Endothelial cell of umbilical vein (primary cell): ENCODE data around the gene OSBP2. TPM values are rescaled to one million over a fixed set of nuclear protein-coding genes. Genes with fewer than 3 reads are reported as not detected.
A peak's percentile ranks its signal among the peaks of the same experiment; 100 is the strongest.

Experiments used
- BruUV-seq: library from RNA; stranded (reverse); fragments of 400-500 nt; replicated peaks from 2 replicates; lab custom pipeline; 2021; lab: Mats Ljungman, UMichigan
- CTCF ChIA-PET: fragments of 300-600, 350-600 bp; sonication (Branson Sonifier 250); formaldehyde crosslinking; loops from one replicate; lab custom pipeline; 2021; ENCODE audit warnings: antibody characterized with exemption, inconsistent platforms; lab: Charles Lee
- POLR2A ChIA-PET: fragments of 300-600, 350-600 bp; sonication (Branson Sonifier 250); formaldehyde crosslinking; loops from one replicate; lab custom pipeline; 2021; ENCODE audit warnings: antibody characterized with exemption, inconsistent platforms; lab: Charles Lee
- DNase-seq: peaks from one replicate; pipeline ENCODE4 v3.0.0-alpha.2; 2011; ENCODE audit warnings: low read depth, low spot score
- FAIRE-seq: peaks from 2 replicates; lab custom pipeline; 2011; peaks lifted over from hg19 to GRCh38; lab: Jason Lieb, UNC
- H2AFZ ChIP-seq: 2 replicates; pipeline ENCODE4 v1.6.0; 2012; ENCODE audit warnings: low read depth, low read length, control low read depth, inconsistent platforms
- H3K27ac ChIP-seq: 2 replicates; pipeline ENCODE4 v1.5.1; 2011; ENCODE audit warnings: low read depth, mild to moderate bottlenecking, control low read depth, low read length, moderate library complexity; ENCODE audit not compliant: insufficient read depth
- H3K27me3 ChIP-seq, 2 experiments: 2 replicates each; pipeline versions ENCODE4 v1.6.0 to v1.6.1; 2011; ENCODE audit warnings: low read length in 2 of 2, mixed read lengths in 1 of 2; ENCODE audit not compliant: control insufficient read depth in 2 of 2, insufficient read depth in 2 of 2
- H3K36me3 ChIP-seq, 2 experiments: 2 replicates in 1 of 2; 3 replicates in 1 of 2; pipeline ENCODE4 v1.5.1; 2011; ENCODE audit warnings: low read length in 2 of 2, mild to moderate bottlenecking in 1 of 2, moderate library complexity in 1 of 2; ENCODE audit not compliant: control insufficient read depth in 2 of 2, insufficient read depth in 2 of 2; ENCODE audit errors: extremely low read depth in 1 of 2
- H3K4me1 ChIP-seq: 3 replicates; pipeline ENCODE4 v1.5.1; 2011; ENCODE audit warnings: mild to moderate bottlenecking, low read length; ENCODE audit not compliant: control insufficient read depth, insufficient read depth; ENCODE audit errors: extremely low read depth
- H3K4me2 ChIP-seq: 2 replicates; pipeline ENCODE4 v1.6.1; 2011; ENCODE audit warnings: low read length, control low read depth, mixed read lengths; ENCODE audit not compliant: insufficient read depth
- H3K4me3 ChIP-seq, 3 experiments: fragments of 200-600 bp in 1 of 3; sonication (generic), shearing (Covaris generic) in 1 of 3; replicated peaks in 1 of 3; 2 replicates each; pipeline ENCODE4 v1.5.1; 2011 to 2016; ENCODE audit warnings: control low read depth in 3 of 3, low read length in 3 of 3, mild to moderate bottlenecking in 2 of 3, inconsistent platforms in 1 of 3, low read depth in 1 of 3, moderate library complexity in 1 of 3; ENCODE audit not compliant: insufficient read depth in 1 of 3
- H3K79me2 ChIP-seq: 2 replicates; pipeline ENCODE4 v1.6.0; 2012; ENCODE audit warnings: low read length, inconsistent platforms; ENCODE audit not compliant: control insufficient read depth, insufficient read depth
- H3K9ac ChIP-seq: replicated peaks from 2 replicates; pipeline ENCODE3; 2011; ENCODE audit warnings: low read length, control low read depth; ENCODE audit not compliant: insufficient read depth; ENCODE audit errors: extremely low read depth
- H3K9me1 ChIP-seq: replicated peaks from 3 replicates; pipeline ENCODE4 v1.6.0; 2011; ENCODE audit warnings: mild to moderate bottlenecking, low read length; ENCODE audit not compliant: control insufficient read depth, insufficient read depth; ENCODE audit errors: extremely low read depth
- H3K9me3 ChIP-seq: replicated peaks from 2 replicates; pipeline ENCODE4 v1.5.1; 2012; ENCODE audit warnings: low read length, inconsistent platforms; ENCODE audit not compliant: control insufficient read depth, insufficient read depth
- H4K20me1 ChIP-seq: replicated peaks from 2 replicates; pipeline ENCODE3; 2011; ENCODE audit warnings: mild to moderate bottlenecking, low read length; ENCODE audit not compliant: control insufficient read depth, insufficient read depth; ENCODE audit errors: extremely low read depth
- CTCF ChIP-seq, 2 donors: IDR thresholded peaks; 1 replicate in 1 of 2; 2 replicates in 1 of 2; pipeline ENCODE4 v1.5.1; 2011; ENCODE audit warnings: low read length in 2 of 2, mild to moderate bottlenecking in 2 of 2, moderate library complexity in 2 of 2, control low read depth in 1 of 2, inconsistent platforms in 1 of 2, low read depth in 1 of 2; ENCODE audit not compliant: insufficient read depth in 1 of 2; ENCODE audit errors: extremely low read depth in 1 of 2
- EZH2 ChIP-seq: IDR thresholded peaks from 2 replicates; pipeline ENCODE4 v1.6.1; 2012; ENCODE audit warnings: borderline replicate concordance, low read depth, mild to moderate bottlenecking, moderate library complexity, low read length, inconsistent platforms; ENCODE audit not compliant: severe bottlenecking
- FOS ChIP-seq: IDR thresholded peaks from 2 replicates; pipeline ENCODE4 v1.6.1; 2011; ENCODE audit warnings: mild to moderate bottlenecking, low read length, moderate library complexity, borderline replicate concordance; ENCODE audit not compliant: insufficient read depth
- GATA2 ChIP-seq: IDR thresholded peaks from 2 replicates; pipeline ENCODE4 v1.7.0; 2011; ENCODE audit warnings: low read depth, mild to moderate bottlenecking, moderate library complexity, mixed read lengths, low read length; ENCODE audit not compliant: insufficient read length, insufficient read depth
- JUN ChIP-seq: IDR thresholded peaks from 2 replicates; pipeline ENCODE4 v1.6.1; 2011; ENCODE audit warnings: borderline replicate concordance, low read depth; ENCODE audit not compliant: insufficient read length, insufficient read depth
- MAX ChIP-seq: IDR thresholded peaks from 2 replicates; pipeline ENCODE4 v1.6.1; 2011; ENCODE audit not compliant: insufficient read depth, insufficient read length
- MYC ChIP-seq: IDR thresholded peaks from one replicate; pipeline ENCODE4 v1.6.1; 2011; ENCODE audit warnings: mild to moderate bottlenecking, low read depth, low read length
- POLR2A ChIP-seq: IDR thresholded peaks from 2 replicates; pipeline ENCODE4 v1.6.1; 2012; ENCODE audit warnings: low read depth, mild to moderate bottlenecking, control low read depth, low read length
- POLR2AphosphoS5 ChIP-seq: IDR thresholded peaks from 2 replicates; pipeline ENCODE4 v1.6.1; 2012; ENCODE audit warnings: low read depth, mild to moderate bottlenecking, control low read depth, low read length, moderate library complexity; ENCODE audit not compliant: insufficient read depth
- dilution Hi-C: fragments of 300-500 bp; cut with MboI; formaldehyde crosslinking; loops from one replicate; pipeline ENCODE4 v1.15.0; 2019; ENCODE audit warnings: low sequenced_read_pairs; ENCODE audit not compliant: extremely low pct_ligation_motif_present
- intact Hi-C: fragments of 100-400 bp; cut with micrococcal nuclease; formaldehyde crosslinking; loops from one replicate; pipeline ENCODE4 v1.10.0; 2022
- polyA plus RNA-seq, 4 experiments: library from polyadenylated mRNA; depleted of rRNA in 3 of 4; stranded (reverse) in 3 of 4; unstranded in 1 of 4; fragments of >200 nt; gene quantifications; 2 replicates each; pipeline versions ENCODE4 v1.2.1 to v1.2.3, GENCODE V29; 2011 to 2012; ENCODE audit warnings: missing spikeins in 1 of 4
- total RNA-seq: library from RNA; stranded (reverse); gene quantifications from 2 replicates; pipeline ENCODE4 v1.2.3, GENCODE V29; 2021

Gene OSBP2
- total and polyA plus RNA-seq, 2 donors (not counting 3 experiments of a cell fraction or from before 2014, with no cell fraction given) = 4.1 to 7.5 TPM

- no TSS peak for BruUV-seq
- no peak overlapping the region for H3K27ac ChIP-seq
- DNase-seq (peak; percentile 69), FAIRE-seq (peak; percentile 84)
- no peaks in the 10 kb centered on the region for H3K79me2 ChIP-seq
- no peaks in the 10 kb centered on the region for H3K36me3 ChIP-seq
- no peaks in the 10 kb centered on the region for H3K9me3 ChIP-seq
- TF ChIP-seq MYC = no peak
- TF ChIP-seq FOS = peak; percentile 82
- no peak for TF ChIP-seq POLR2A
- peak; percentile 78 for TF ChIP-seq JUN
- no peak for TF ChIP-seq POLR2AphosphoS5
- TF ChIP-seq MAX = no peak
- no peak for TF ChIP-seq CTCF (IDR thresholded peaks at IDR 0.05; ENCODE audit: extremely low read depth in 1 of 2, insufficient read depth in 1 of 2, low read depth in 1 of 2, low read length in 2 of 2)
- no peak for TF ChIP-seq EZH2
- no peak for TF ChIP-seq GATA2
- peaks cover 4 to 5% of the 10 kb centered on the region in 2 experiments for H3K27me3 ChIP-seq
- ChIA-PET CTCF (interaction anchor here (0.6 to 2.4 kb wide), 9 partner anchors 11 to 171 kb away, joined by 3 to 16 read pairs (median 5); no protein-coding TSS in a partner anchor), POLR2A (interaction anchor here (0.6 kb wide), 1 partner anchor 190 kb away, joined by 3 read pairs; no protein-coding TSS in a partner anchor)
- dilution Hi-C loops = no loop called here
- no peak overlapping the region for H3K4me3 ChIP-seq
- no peak overlapping the region for H2AFZ ChIP-seq
- H3K9me1 ChIP-seq = no peaks in the 10 kb centered on the region
- H3K4me1 ChIP-seq = peaks cover 12% of the 10 kb centered on the region
- H3K4me2 ChIP-seq = no peak overlapping the region
- no peaks in the 10 kb centered on the region for H4K20me1 ChIP-seq
- intact Hi-C loops = no loop called here
- no peak overlapping the region for H3K9ac ChIP-seq
Observed at GRCh38 chr22:30806391-30806861, 111.8 kb downstream of the OSBP2 start.
